Measurements from ENCODE around the gene NET1.

DNA sequence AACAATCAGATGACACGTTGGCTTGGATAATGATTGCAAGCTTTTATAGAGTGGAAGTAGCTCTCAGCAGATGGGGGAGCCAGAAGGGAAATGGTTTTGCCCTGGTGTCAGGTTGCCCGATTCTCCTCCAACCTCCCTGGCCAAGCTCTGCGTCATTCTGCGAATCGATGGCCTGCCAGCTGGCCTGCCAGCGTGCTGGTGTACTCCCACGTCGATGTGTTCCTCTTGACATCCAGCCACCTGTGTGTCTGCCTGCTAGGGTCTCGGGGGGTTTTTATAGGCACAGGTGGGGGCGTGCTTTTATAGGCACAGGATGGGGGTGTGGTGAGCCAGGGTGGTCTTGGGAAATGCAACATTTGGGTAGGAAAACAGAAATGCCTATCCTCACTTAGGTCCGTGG is 4.6 kb downstream of the NET1 start:
- TF ChIP-seq TAF1 (IDR thresholded peaks at IDR 0.05; ENCODE audit: borderline replicate concordance, low read depth, low read length) (no peak), POLR2AphosphoS5 (IDR thresholded peaks at IDR 0.05; ENCODE audit: low read depth, low read length) (no peak), EZH2phosphoT487 (IDR thresholded peaks at IDR 0.05; ENCODE audit: borderline replicate concordance, low read depth) (no peak), EP300 (IDR thresholded peaks at IDR 0.05; ENCODE audit: borderline replicate concordance in 1 of 2, low read depth in 1 of 2, low read length in 1 of 2) (no peak), SMC3 (IDR thresholded peaks at IDR 0.05; ENCODE audit: low read depth, low read length) (no peak), MAX (IDR thresholded peaks at IDR 0.05; ENCODE audit: low read depth) (no peak), YY1 (IDR thresholded peaks at IDR 0.05; ENCODE audit: low read depth) (no peak)
- TF ChIP-seq, protein P1, sequence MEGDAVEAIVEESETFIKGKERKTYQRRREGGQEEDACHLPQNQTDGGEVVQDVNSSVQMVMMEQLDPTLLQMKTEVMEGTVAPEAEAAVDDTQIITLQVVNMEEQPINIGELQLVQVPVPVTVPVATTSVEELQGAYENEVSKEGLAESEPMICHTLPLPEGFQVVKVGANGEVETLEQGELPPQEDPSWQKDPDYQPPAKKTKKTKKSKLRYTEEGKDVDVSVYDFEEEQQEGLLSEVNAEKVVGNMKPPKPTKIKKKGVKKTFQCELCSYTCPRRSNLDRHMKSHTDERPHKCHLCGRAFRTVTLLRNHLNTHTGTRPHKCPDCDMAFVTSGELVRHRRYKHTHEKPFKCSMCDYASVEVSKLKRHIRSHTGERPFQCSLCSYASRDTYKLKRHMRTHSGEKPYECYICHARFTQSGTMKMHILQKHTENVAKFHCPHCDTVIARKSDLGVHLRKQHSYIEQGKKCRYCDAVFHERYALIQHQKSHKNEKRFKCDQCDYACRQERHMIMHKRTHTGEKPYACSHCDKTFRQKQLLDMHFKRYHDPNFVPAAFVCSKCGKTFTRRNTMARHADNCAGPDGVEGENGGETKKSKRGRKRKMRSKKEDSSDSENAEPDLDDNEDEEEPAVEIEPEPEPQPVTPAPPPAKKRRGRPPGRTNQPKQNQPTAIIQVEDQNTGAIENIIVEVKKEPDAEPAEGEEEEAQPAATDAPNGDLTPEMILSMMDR (IDR thresholded peaks at IDR 0.05): no peak
